Thyroid gland (tissue), 4 donors: ENCODE data around the gene ACTL10. TPM values are rescaled to one million over a fixed set of nuclear protein-coding genes. Genes with fewer than 3 reads are reported as not detected.
"Not testable (repeated sequence)": the region's sequence is repeated elsewhere in the genome, so short reads cannot be mapped to it uniquely, and the experiment has no call there.

ENCODE experiments used
- DNase-seq, 2 donors: peaks; one replicate each; pipeline ENCODE4 v3.0.0-alpha.2; 2019
- H3K27ac ChIP-seq, 3 donors: fragments of 200-600 bp; sonication (generic); 1 replicate in 2 of 3; 2 replicates in 1 of 3; pipeline ENCODE4 v1.5.1; 2016 to 2019; ENCODE audit warnings: mild to moderate bottlenecking in 1 of 3, moderate library complexity in 1 of 3
- H3K27me3 ChIP-seq: fragments of 200-600 bp; sonication (generic); one replicate; pipeline ENCODE4 v1.5.1; 2019
- H3K36me3 ChIP-seq, 2 donors: fragments of 200-600 bp; sonication (generic); one replicate each; pipeline ENCODE4 v1.5.1; 2016 to 2019
- H3K4me1 ChIP-seq, 2 donors: fragments of 200-600 bp; sonication (generic); one replicate each; pipeline ENCODE4 v1.5.1; 2017 to 2019
- H3K4me3 ChIP-seq, 3 donors: fragments of 200-600 bp; sonication (generic); replicated peaks in 1 of 3; 1 replicate in 2 of 3; 2 replicates in 1 of 3; pipeline ENCODE4 v1.5.1; 2016; ENCODE audit warnings: mild to moderate bottlenecking in 1 of 3
- H3K9me3 ChIP-seq: fragments of 200-600 bp; sonication (generic); one replicate; pipeline ENCODE4 v1.5.1; 2017
- CTCF ChIP-seq, 6 experiments: fragments of 200-600 bp in 3 of 6; fragments of 450-650 bp in 3 of 6; sonication (generic) in 3 of 6; IDR thresholded peaks; one replicate each; pipeline ENCODE4 v1.5.1; 2016 to 2019; ENCODE audit warnings: antibody characterized with exemption in 6 of 6, mild to moderate bottlenecking in 2 of 6, inconsistent platforms in 1 of 6, moderate library complexity in 1 of 6
- POLR2A ChIP-seq, 2 donors: fragments of 450-650 bp; IDR thresholded peaks; one replicate each; pipeline ENCODE4 v1.6.1; 2017; ENCODE audit warnings: antibody characterized with exemption in 2 of 2, mild to moderate bottlenecking in 2 of 2, moderate library complexity in 1 of 2
- WGBS, 2 donors: methylation state at CpG; one replicate each; pipeline ENCODE4 v1.1.5; 2017; 5-methylcytosine and 5-hydroxymethylcytosine counted together
- intact Hi-C: fragments of 100-400 bp; cut with DNase I; formaldehyde crosslinking; loops from one replicate; pipeline ENCODE4 v1.15.1; 2023
- total RNA-seq, 4 donors: library from RNA; depleted of rRNA; stranded (reverse); fragments of >200 nt; gene quantifications; one replicate each; pipeline ENCODE4 v1.2.3, GENCODE V29; 2016

ACTL10 gene
- total RNA-seq, 4 donors from 2014 or later, result 2.1 to 3.9 (median 2.6) TPM

DNA sequence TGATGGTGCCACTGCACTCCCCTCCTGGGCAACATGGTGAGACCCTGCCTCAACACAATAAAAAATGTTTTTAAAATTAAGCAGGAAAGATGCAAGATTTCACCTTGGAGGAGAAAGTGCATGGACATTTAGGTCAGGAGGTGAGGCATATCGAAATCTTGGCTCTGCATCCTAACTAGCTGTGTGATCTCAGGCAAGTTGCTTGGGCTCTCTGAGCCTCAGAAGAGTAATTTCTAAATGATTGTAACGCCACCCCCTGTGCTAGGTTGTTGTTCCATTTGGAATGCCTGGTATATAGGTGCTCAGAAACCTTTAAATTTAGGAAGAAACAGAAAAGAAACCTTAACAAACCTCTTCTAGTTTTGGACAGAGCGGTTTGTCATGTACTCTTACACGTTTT lies 40.6 kb upstream of the ACTL10 start:
- no peak for DNase-seq
- H3K36me3 ChIP-seq, result peaks cover 18 to 30% of the 10 kb centered on the region in 2 donors

DNA sequence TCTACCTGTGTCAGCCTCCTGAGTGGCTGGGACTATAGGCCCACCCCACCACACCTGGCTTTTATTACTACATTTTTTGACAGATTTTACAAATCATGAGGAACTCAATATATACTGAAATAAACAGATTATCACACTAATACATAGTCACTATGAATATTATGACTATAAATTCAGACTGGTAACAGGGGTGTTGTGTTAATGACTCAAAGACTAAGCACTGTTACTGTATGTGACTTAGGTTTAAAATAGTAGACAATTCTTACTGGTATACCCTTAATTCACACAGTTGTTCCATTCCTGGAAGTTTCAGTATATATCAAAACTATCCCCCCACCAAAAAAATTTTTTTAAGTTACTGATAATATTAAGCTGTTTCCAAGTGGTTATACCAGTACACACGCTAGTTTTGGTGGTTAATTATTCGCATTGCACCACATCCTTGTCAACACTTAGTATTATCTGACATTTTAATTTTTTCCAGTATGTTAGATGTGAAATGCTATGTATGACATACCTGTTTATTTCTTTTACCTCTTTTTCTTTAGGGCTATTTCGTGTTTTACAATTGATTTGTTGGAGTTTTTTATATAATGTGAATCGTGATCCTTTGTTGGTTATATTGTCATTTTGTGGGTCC lies 39.0 kb upstream of the ACTL10 start:
- Histone ChIP-seq H3K4me3 (no peak overlapping the region), H3K9me3 (no peaks in the 10 kb centered on the region), H3K4me1 (no peaks in the 10 kb centered on the region), H3K36me3 (peaks cover 18 to 30% of the 10 kb centered on the region in 2 donors), H3K27ac (no peak overlapping the region), H3K27me3 (no peaks in the 10 kb centered on the region)
- 98 to 99% methylated on average over 4 of the region's 4 CpGs for WGBS, 2 donors
- intact Hi-C loops, result no loop called here
- no peak for TF ChIP-seq CTCF (IDR thresholded peaks at IDR 0.05)
- TF ChIP-seq POLR2A (IDR thresholded peaks at IDR 0.05), result no peak
- DNase-seq, result no peak

More for the DNA sequence above, 40.6 kb upstream of the ACTL10 start:
- TF ChIP-seq CTCF (IDR thresholded peaks at IDR 0.05) (no peak), POLR2A (IDR thresholded peaks at IDR 0.05) (no peak)
- no peaks in the 10 kb centered on the region for H3K9me3 ChIP-seq
- no peak overlapping the region for H3K4me3 ChIP-seq
- WGBS, 2 donors, result 96 to 99% methylated on average over 4 of the region's 4 CpGs
- no peaks in the 10 kb centered on the region for H3K27me3 ChIP-seq
- H3K27ac ChIP-seq, result no peak overlapping the region
- no peaks in the 10 kb centered on the region for H3K4me1 ChIP-seq
- intact Hi-C loops, result no loop called here

DNA sequence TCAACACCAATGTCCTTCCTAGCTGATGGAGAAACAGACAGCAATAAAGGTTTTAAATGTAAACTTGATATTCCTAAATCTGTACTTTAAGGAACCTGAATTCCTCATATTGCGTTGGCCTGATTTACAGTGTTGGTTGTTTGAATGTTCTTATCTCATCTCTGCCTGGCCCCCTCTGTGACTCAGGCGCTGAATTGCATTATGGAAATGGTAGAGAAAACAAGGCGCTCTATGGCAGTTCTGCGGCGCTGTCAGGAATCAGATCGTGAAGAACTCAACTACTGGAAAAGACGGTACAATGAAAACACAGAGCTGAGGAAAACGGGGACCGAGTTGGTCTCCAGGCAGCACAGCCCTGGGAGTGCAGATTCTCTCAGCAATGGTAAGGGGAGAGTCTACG lies 37.2 kb upstream of the ACTL10 start:
- H3K4me3 ChIP-seq, result no peak overlapping the region
- peaks cover 18 to 27% of the 10 kb centered on the region in 2 donors for H3K36me3 ChIP-seq
- intact Hi-C loops, result no loop called here
- no peak for DNase-seq
- no peaks in the 10 kb centered on the region for H3K9me3 ChIP-seq
- WGBS, 2 donors, result 90 to 92% methylated on average over 10 of the region's 10 CpGs
- no peaks in the 10 kb centered on the region for H3K4me1 ChIP-seq
- no peaks in the 10 kb centered on the region for H3K27me3 ChIP-seq
- TF ChIP-seq CTCF (IDR thresholded peaks at IDR 0.05) (no peak), POLR2A (IDR thresholded peaks at IDR 0.05) (no peak)
- no peak overlapping the region for H3K27ac ChIP-seq

DNA sequence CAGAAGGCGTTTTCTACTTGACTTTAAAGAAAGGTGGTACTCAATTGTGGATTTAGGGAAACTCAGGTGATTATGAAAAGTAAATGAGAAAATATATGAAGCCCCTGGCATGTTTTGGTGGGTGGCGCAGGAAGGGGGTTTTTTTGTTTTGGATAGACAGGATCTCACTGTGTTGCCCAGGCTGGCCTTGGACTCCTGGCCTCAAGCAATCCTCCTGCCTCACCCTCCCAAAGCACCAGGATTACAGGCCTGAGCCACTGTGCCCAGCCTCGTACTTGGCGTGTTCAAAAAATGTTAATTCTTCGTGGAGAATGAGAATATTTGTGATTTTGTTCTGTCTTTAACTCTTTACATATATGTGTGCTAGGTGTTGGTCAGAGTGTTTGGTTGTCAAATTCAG lies 36.8 kb upstream of the ACTL10 start:
- no peaks in the 10 kb centered on the region for H3K4me1 ChIP-seq
- no peak overlapping the region for H3K4me3 ChIP-seq
- H3K27ac ChIP-seq, result no peak overlapping the region
- intact Hi-C loops, result no loop called here
- DNase-seq, result no peak
- H3K27me3 ChIP-seq, result no peaks in the 10 kb centered on the region
- TF ChIP-seq POLR2A (IDR thresholded peaks at IDR 0.05) (no peak), CTCF (IDR thresholded peaks at IDR 0.05) (no peak)
- 89 to 90% methylated on average over 5 of the region's 5 CpGs for WGBS, 2 donors
- no peaks in the 10 kb centered on the region for H3K9me3 ChIP-seq
- peaks cover 18 to 23% of the 10 kb centered on the region in 2 donors for H3K36me3 ChIP-seq

DNA sequence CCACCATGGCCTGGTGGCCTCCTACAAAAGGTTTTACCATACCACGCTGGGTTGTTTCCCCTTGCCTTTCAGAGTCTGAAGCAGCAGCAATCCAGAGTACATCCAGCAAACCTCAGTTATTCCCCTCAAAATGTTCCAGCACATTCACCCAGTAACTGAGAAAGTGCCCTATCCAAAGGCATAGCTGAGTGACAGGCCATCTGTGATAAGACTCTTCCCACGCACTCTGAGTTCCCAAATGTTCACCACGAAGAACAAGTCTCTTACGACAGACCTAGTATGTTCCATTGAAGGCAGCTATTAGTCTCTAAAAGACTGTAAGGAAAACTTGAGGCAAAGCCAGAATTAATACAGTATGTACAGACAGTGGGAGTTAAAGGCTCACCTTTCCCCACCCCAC lies 36.2 kb upstream of the ACTL10 start:
- Histone ChIP-seq H3K27ac (no peak overlapping the region), H3K4me3 (no peak overlapping the region), H3K4me1 (no peaks in the 10 kb centered on the region), H3K9me3 (no peaks in the 10 kb centered on the region), H3K27me3 (no peaks in the 10 kb centered on the region), H3K36me3 (peaks cover 12 to 23% of the 10 kb centered on the region in 2 donors)
- TF ChIP-seq CTCF (IDR thresholded peaks at IDR 0.05) (no peak), POLR2A (IDR thresholded peaks at IDR 0.05) (no peak)
- WGBS, 2 donors, result 91 to 95% methylated on average over 4 of the region's 4 CpGs
- intact Hi-C loops, result no loop called here
- DNase-seq, result no peak

DNA sequence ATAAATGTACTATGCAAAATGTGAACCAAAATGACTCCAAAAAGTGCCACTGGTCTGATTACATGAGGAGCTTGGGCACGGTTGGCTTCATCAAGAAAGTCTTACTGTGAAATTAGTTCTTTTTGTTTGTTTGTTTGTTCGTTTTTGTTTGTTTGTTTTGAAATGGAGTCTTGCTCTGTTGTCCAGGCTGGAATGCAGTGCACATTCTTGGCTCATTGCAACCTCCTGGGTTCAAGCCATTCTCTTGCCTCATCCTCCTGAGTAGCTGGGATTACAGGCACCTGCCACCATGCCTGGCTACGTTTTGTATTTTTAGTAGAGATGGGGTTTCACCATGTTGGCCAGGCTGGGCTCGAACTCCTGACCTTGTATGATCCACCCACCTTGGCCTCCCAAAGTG lies 34.8 kb upstream of the ACTL10 start:
- intact Hi-C loops, H3K4me3 ChIP-seq, H3K9me3 ChIP-seq, DNase-seq, H3K4me1 ChIP-seq, H3K27ac ChIP-seq, H3K27me3 ChIP-seq: not testable (repeated sequence)
- WGBS, 2 donors, result 88 to 89% methylated on average over 4 of the region's 4 CpGs
- H3K36me3 ChIP-seq, result peaks cover 11 to 26% of the 10 kb centered on the region in 2 donors
